ENCODE results near the gene ELP5. TPM values are rescaled to one million over a fixed set of nuclear protein-coding genes. Genes with fewer than 3 reads are reported as not detected.

The ELP5 gene
- total RNA-seq, 1 experiment from 2014 or later: 49.6 TPM

DNA sequence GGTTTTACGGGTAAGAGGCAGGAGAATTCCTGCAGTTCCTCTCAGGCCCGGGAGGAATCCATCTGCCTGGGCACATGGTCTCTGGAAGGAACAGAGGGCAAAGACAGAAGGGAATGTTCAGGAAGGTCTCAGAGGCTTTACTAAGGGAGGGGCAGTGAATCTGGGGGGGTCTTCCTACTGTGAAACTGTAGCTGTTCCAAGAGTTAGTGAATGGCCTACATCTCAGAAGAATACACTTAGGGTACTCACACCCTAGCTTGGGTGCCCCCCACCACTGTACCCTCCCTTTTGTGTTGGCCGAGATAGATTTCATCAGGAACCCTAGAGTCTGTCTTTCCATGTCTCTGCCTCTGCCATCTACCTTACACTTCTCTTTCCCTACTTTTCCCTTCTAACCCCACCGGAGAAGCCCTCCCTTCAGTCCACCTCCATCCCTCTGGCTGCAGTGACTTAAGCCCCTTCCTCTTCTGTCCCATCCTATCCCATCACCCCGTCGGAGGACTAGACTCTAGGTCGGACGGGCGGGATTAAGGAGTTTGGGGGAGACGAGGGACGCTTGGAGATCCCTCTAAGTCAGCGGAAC, 32.7 kb upstream of the ELP5 start:
- no peak overlapping the region for H3K56ac ChIP-seq (ENCODE audit: insufficient read length, low read depth, low read length)
- H3K23me2 ChIP-seq (ENCODE audit: insufficient read length, low read depth, low read length, poor library complexity, severe bottlenecking): peaks cover 23% of the 10 kb centered on the region
- Mint-ChIP-seq H3K27ac (peak overlapping the region in 1 of 3 experiments; percentile 24; a peak in 2 of 7 replicates), H3K36me3 (ENCODE audit: insufficient read depth in 1 of 3, low read depth in 3 of 3) (peaks cover 15 to 41% (median 32%) of the 10 kb centered on the region in 3 experiments; a peak in 6 of 7 replicates), H3K4me1 (peaks cover 52 to 54% of the 10 kb centered on the region in 2 experiments), H3K4me3 (peak overlapping the region; percentile 95 to 97), H3K9me3 (no peaks in the 10 kb centered on the region; a peak in 1 of 5 replicates), H3K27me3 (ENCODE audit: low read depth) (peaks cover 1% of the 10 kb centered on the region; the same call in 1 of the 2 replicates)
- H2BK15ac ChIP-seq (ENCODE audit: low read depth, low read length): no peak overlapping the region
- no peak overlapping the region for H2BK20ac ChIP-seq (ENCODE audit: low read depth, low read length, poor library complexity, severe bottlenecking)
- H3K4ac ChIP-seq (ENCODE audit: low read depth, low read length): no peak overlapping the region
- H3K79me2 ChIP-seq (ENCODE audit: insufficient read depth, low read length): no peaks in the 10 kb centered on the region
- H2AFZ ChIP-seq (ENCODE audit: low read length): no peak overlapping the region
- no CpG with 5 or more reads among the region's 12 CpGs for WGBS (ENCODE audit: extremely low coverage, insufficient read length, low lambda C conversion rate)
- no peaks in the 10 kb centered on the region for H3K9me3 ChIP-seq (ENCODE audit: control insufficient read depth, low read depth, low read length)
- no peak overlapping the region for H2BK5ac ChIP-seq (ENCODE audit: insufficient read length, low read length)
- no peak for DNase-seq
- H3T11ph ChIP-seq (ENCODE audit: low read length): no peak overlapping the region
- no peak overlapping the region for H3K9ac ChIP-seq (ENCODE audit: extremely low read depth, insufficient read length, low read length)
- no peak overlapping the region for H4K5ac ChIP-seq (ENCODE audit: insufficient read length, low read depth, low read length)
- no peak overlapping the region for H3K27ac ChIP-seq (ENCODE audit: insufficient read length, low read depth, low read length)
- H2BK12ac ChIP-seq (ENCODE audit: insufficient read length, low read depth, low read length): no peak overlapping the region
- H2BK120ac ChIP-seq (ENCODE audit: low read depth, low read length, poor library complexity, severe bottlenecking): no peak overlapping the region
- H3K23ac ChIP-seq (ENCODE audit: insufficient read length, low read depth, low read length): no peak overlapping the region
- TF ChIP-seq, protein P1, sequence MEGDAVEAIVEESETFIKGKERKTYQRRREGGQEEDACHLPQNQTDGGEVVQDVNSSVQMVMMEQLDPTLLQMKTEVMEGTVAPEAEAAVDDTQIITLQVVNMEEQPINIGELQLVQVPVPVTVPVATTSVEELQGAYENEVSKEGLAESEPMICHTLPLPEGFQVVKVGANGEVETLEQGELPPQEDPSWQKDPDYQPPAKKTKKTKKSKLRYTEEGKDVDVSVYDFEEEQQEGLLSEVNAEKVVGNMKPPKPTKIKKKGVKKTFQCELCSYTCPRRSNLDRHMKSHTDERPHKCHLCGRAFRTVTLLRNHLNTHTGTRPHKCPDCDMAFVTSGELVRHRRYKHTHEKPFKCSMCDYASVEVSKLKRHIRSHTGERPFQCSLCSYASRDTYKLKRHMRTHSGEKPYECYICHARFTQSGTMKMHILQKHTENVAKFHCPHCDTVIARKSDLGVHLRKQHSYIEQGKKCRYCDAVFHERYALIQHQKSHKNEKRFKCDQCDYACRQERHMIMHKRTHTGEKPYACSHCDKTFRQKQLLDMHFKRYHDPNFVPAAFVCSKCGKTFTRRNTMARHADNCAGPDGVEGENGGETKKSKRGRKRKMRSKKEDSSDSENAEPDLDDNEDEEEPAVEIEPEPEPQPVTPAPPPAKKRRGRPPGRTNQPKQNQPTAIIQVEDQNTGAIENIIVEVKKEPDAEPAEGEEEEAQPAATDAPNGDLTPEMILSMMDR (conservative IDR thresholded peaks at IDR 0.05): no peak
- H3K4me2 ChIP-seq (ENCODE audit: insufficient read depth, insufficient read length, low read length): peak overlapping the region; percentile 84
- no peaks in the 10 kb centered on the region for H3K79me1 ChIP-seq (ENCODE audit: insufficient read depth, low read depth, low read length, poor library complexity, severe bottlenecking)
- H3K27me3 ChIP-seq (ENCODE audit: insufficient read depth, low read length): no peaks in the 10 kb centered on the region
- H4K8ac ChIP-seq (replicated peaks; ENCODE audit: insufficient read length, low read depth, low read length): no peak overlapping the region
- no peaks in the 10 kb centered on the region; the same call in 1 of the 2 replicates for H3K4me1 ChIP-seq (ENCODE audit: insufficient read depth, low read length)
- H3K18ac ChIP-seq (ENCODE audit: insufficient read length, low read depth, low read length): peak overlapping the region; percentile 27
- H4K91ac ChIP-seq (ENCODE audit: insufficient read length, low read depth, low read length): no peak overlapping the region
- no peaks in the 10 kb centered on the region for H4K20me1 ChIP-seq (ENCODE audit: control insufficient read depth, insufficient read depth, insufficient read length)
- H3K14ac ChIP-seq (ENCODE audit: insufficient read depth, low read length): no peak overlapping the region
- H2AK5ac ChIP-seq (ENCODE audit: insufficient read length, low read length): no peak overlapping the region
